Activated CD4-positive, alpha-beta T cell treated with anti-CD3 and anti-CD28 coated beads for 24 hours (primary cell): ENCODE results near the gene ZNF554.
A peak's percentile ranks its signal among the peaks of the same experiment; 100 is the strongest.

ENCODE experiments used
- DNase-seq, 2 donors: peaks; one replicate each; pipeline ENCODE4 v3.0.0-alpha.2; 2020; ENCODE audit warnings: low read depth in 2 of 2

Gene ZNF554

DNA sequence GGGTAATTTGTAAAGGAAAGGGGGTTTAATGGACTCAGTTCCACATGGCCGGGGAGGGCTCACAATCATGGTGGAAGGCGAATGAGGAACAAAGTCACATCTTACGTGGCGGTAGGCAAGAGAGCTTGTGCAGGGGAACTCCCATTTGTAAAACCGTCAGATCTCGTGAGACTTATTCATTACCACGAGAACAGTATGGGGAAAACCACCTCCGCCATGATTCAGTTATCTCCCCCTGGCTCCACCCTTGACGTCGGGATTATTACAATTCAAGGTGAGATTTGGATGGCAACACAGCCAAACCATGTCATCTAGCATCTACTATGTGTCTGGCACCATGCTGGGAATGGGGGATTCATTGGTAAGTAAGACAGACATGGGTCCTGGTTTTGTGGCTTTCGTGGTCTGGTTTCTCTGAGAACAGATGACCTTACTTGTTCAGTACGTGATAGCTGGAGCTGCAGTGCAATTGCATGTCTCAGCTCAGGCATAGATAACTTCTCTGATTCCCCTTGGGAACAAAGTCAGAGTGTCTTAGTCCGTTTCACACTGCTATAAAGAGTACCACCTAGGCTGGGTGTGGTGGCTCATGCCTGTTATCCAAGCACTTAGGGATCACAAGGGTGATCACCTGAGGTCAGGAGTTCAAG is 8.3 kb downstream of the ZNF554 start:
- DNase-seq: no peak

DNA sequence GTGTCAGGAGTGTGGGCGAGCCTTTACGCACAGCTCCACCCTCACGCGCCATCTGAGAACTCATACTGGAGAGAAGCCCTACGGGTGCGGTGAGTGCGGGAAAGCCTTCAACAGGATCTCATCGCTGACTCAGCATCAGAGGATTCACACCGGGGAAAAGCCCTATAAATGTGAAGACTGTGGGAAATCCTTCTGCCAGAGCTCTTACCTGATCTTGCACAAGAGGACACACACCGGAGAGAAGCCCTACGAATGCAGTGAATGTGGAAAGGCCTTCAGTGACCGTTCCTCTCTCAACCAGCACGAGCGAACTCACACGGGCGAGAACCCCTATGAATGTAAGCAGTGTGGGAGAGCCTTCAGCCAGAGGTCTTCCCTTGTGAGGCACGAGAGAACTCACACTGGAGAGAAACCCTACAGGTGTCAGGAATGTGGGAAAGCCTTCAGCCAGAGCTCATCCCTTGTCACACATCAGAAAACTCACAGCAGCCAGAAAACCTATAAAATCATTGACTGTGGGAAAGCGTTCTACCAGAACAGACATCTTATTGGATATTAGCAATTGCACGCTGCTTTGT is 14.7 kb downstream of the ZNF554 start:
- no peak for DNase-seq

DNA sequence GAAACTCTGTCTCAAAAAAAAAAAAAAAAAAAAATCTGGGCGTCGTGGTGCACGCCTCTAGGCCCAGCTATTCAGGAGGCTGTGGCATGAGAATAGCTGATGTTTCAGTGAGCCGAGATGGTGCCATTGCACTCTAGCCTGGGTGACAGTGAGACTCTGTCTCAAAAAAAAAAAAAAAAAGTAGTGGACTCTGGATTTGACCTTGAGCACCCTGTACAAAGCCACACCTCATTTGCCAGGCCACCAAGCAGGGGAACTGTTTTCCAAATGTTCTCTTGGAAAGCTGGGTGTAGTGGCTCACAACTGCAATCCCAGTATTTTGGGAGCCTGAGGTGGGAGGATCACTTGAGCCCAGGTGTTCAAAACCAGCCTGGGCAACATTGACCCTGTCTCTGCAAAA is 17.8 kb downstream of the ZNF554 start:
- no peak for DNase-seq

DNA sequence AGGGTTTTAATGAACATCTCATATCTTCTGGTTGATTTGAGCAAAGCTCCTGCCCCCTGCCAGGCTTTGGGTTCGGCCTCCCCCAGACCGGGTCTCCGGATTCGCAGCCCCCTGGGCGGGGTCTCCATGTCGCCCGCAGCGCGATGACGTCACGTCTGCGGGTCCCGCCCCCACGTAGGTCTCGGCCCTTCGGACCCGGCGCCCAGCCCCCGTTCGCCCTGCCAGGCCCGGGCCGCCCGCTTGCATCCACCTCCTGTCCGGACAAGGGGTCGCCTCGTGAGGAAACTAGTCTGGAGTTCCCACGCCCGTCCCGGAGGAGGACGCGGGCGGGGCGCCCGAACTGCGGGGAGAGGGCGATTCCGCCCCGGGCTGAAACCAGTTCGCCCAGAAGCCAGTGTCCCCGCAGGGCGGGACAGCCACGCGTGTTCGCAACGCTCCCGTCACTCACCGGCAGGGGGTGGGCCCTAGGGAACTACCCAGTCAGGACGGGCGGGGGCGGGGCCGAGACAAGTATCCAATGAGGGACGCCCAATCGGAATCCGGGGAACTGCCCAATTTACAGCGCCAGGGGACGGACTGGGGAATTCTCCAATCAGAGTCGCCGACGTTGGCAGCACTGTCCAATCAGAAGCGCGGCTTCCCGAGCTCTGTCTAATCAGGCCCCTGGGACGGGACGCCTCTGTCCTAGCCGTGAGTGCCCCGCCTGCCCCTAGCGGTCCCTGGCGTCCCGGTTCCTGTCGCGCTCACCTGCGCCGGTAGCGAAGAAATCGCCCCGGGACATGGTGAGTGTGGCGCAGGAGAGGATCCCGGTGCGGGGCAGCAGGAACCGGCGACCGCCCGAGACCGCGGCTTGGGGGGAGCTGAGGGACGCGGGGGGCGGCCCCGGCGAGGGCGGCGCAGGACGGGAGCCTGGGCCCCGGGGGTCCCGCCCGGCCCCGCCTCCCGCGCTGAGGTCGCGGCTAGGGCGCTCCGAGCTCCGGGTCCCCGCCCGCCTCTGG is 21.4 kb downstream of the ZNF554 start, which contains the start of gene ZNF555:
ZNF555 (plus strand) TSS at position 682 of the 998 bp plus-strand sequence; CDS start at position 780, 98 bp downstream.
- peak; percentile 96 to 98 for DNase-seq

DNA sequence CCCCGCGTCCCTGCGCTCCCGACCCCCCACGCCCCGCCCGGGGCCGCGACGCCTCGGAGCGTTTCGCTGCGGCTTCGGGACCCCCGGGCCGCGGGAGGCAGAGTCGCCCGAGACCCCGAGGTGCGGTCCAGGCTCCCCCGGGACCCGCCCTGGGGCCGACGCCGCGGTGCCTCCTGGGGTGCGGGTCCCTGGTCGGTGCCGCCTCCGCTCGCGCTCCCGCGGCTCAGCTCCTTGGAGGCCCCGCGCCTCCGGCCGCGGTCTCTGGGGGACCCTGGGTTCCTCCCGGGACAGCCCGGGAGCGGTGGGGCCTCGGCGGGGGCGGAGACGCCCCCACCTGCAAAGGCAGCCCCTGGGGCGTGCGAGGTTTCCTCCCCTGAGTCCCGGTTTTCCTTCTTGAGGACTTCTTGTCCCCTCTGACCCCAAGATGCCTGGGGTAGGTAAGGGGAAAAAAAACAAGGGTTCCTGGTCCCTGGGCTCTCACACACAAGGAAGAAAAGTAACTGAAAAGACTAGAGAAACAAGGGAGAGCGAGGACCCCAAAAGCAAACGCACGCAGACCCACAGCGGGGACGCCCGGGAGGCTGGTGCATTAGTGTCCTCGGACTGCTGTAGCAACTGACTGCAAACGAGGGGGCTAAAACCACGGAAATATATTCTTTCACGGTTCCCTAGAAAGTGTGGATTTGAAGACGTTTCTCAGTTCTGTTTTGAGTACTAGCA is 22.3 kb downstream of the ZNF554 start:
- no peak for DNase-seq

DNA sequence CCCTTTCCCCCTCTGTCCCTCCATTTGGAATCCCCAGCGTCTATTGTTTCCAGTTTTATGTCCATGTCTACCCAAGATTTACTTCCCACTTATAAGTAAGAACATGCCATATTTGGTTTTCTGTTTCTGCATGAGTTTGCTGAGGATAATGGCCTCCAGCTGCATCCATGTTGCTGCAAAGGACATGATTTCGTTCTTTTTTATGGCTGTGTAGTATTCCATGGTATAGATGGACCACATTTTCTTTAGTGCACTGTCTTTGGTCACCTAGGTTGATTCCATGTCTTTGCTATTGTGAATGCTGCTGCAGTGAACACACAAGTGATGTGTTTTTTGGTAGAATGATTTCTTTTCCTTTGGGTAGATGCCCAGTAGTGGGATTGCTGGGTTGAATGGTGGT is 25.4 kb downstream of the ZNF554 start:
- no peak for DNase-seq

DNA sequence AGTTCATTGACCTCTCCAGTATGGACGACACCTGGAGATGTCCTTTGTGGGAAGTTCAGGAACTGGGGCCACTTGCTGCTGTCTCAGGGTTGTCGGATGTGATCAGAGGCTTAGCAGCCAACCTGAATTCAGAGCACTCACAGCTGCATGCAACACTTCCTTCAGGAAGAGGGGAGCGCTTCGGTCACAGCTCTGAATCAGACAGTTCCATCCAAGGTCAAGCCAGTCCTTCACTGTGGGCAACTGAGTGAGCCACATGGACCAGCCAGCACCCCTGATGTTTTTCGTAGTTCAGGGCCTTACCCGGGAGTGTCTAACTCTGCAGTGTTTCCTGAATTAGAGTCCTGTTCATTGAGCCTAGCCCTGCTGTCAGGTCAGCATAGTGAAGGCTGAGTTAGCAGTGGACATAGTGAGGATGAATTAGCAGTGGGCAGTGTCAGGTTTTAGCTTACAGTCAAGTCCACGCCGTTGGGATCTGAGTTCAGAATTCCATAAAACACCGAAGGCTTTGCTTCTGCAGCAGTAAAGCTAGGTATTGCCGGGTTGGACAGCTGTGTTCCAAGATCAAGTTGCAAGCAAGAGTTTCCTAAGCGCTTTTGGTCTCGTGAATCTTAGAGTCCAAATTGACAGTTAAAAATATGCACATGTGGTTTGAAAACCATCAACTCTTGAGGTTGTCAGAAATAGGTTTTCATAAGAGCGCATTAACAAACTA is 26.7 kb downstream of the ZNF554 start:
- DNase-seq: no peak

DNA sequence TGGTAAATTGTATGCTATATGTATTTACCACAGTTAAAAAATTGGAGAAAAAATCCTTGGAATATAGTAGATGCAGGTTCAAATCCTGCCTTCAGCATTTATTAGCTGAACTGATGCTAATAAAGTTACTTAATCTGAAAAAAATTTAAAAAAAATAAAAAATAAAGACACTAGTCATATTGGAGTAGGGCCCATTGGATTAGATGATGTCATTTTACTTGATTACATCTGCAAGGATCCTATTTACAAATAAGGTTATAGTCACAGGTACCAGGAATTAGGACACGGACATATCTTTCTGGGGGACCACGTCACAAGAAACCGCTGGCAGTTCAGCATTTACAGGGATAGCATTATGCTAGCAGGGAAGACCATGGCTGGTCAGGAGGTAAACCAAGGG is 27.8 kb downstream of the ZNF554 start:
- no peak for DNase-seq

DNA sequence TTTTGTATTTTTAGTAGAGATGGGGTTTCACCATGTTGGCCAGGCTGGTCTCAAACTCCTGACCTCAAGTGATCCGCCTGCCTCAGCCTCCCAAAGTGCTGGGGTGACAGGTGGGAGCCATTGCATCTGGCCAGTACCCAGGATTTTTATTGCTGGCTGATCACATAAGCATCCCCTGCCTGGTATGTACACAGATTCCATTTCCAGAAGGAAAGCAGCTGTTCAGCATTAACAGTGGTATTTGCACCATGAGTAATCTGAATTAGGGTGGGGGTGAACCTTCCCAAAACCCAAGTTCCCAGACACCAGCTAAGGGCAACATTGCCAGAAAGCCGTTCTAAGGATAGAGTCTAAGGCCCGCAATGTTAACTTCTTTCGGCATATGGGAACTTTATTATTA is 28.9 kb downstream of the ZNF554 start:
- DNase-seq: no peak

DNA sequence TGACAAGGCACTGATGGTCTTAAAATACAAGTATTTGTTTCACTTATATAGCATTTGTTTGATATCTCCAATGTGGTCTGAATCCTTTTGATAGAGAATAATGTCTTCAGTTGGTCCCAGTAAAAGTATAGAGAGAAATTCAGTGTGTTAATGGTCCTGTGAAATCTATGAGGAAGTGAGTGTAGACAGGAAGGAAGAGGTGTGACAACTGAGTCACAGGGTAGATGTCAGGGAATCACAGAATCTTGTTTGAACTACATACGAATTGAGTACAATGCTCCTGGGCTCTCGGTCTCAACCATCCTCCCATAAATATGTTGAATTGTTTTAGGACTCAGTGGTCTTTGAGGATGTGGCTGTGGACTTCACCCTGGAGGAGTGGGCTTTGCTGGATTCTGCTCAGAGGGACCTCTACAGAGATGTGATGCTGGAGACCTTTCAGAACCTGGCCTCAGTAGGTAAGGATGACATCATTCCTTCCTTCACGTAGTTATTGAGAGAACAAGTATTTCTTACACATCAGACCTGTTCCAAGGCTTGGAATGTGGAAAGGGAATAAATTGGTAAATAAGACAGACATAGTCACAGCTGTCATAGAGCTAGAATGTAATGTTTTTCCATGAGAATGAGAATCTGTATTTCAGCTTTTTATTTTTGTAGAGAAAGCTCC is 30.7 kb downstream of the ZNF554 start:
- no peak for DNase-seq

DNA sequence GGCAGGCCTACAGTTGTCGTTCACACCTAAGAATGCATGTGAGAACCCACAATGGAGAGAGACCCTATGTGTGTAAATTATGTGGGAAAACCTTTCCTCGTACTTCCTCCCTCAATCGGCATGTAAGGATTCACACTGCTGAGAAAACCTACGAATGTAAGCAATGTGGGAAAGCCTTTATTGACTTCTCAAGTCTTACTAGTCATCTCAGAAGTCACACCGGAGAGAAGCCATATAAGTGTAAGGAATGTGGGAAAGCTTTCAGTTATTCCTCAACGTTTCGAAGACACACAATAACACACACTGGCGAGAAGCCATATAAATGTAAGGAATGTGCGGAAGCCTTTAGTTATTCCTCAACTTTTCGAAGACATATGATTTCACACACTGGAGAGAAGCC is 32.9 kb downstream of the ZNF554 start:
- DNase-seq: no peak

DNA sequence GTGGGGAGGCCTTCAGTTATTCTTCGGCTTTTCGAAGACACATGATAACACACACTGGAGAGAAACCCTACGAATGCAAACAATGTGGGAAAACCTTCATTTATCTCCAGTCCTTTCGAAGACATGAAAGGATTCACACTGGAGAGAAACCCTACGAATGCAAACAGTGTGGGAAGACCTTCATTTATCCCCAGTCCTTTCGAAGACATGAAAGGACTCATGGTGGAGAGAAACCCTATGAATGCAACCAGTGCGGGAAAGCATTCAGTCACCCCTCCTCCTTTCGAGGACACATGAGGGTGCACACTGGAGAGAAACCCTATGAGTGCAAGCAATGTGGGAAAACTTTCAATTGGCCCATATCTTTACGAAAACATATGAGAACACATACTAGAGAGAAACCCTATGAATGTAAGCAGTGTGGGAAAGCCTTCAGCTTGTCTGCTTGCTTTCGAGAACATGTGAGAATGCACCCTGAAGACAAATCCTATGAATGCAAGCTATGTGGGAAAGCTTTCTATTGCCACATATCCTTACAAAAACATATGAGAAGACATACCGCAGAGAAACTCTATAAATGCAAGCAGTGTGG is 33.4 kb downstream of the ZNF554 start:
- no peak for DNase-seq

DNA sequence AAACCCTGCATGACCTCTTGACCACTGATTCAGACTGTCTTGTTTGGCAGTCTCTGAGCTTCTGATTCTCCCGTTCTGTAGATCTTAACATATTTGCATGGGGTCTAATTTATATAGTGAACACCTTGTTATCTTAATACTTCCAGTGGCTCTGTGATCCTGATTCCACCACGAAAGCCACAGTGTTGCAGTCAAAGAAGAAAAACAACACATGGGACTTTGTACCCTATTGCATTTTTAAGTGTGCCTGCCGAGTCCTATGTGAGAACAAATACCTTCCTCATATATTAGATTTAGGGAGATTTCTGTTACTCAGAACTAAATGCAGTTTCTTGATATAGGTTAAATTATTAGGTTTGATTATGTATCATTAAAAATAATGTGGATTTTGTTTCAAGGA is 35.2 kb downstream of the ZNF554 start:
- no peak for DNase-seq

DNA sequence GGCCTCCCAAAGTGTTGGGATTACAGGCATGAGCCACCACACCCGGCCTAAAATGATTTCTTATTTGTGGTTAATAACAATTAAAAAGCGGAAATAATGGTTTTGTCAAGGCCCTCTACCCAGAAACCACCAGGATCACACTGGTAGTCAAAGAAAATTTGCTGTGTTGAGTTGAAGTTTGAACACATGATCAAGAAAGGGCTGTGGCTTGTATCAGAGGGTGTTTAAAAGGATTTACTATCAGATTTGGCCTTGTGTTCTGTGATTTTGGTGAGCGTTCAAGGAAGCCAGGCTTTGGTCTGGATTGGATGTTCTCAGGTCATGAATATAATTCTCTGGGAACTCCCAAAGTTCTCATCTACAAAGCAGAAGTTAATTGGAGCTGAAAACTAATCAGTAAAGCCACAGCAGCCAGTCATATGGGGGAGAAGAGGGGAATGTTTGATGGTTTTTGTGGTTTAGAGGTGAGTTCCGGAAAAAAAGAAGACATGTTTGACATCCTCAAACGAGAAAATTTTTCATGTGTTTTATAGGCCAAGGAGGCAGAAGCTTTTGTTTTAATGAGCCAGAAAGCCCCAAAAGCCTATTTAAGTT is 36.9 kb downstream of the ZNF554 start:
- no peak for DNase-seq

DNA sequence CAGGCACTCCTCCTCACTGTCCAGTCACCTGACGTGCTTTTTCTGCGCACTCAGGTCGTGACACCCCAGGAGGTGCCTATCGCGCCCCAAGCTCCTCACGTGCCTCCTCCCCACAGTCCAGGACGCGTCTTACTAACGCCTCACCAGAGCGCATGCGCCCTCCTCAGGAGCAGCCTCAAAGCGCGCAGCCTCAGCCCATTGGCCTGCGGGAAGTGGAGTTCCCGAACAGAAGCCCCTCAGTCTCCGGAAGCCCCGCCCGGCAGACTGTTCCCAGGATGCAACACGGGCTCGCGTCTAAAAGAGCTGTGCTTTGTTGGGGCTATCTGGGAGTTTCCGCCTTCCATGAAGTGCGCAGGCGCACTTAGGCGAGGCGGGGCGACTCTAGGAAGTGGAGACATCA is 39.2 kb downstream of the ZNF554 start:
- no peak for DNase-seq

DNA sequence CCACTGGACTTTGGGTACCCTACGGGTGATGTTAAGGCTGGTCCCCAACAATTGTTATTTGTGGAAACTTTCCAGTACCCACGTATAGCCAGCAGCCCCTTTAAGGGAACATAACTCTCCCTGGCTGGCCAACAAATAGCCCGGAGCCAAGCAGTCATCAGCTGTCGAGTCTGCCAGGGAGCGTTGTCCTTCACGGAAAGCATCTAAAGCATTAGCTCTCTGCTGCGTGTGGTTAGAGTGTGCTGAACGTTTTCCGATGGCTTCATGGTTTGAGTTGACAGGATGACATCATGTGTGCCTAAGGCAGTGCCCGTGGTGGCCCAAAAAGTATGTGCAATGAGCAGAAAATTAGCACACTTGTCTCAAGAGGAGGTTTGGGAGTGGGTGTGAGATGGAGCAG is 44.1 kb downstream of the ZNF554 start:
- DNase-seq: no peak

DNA sequence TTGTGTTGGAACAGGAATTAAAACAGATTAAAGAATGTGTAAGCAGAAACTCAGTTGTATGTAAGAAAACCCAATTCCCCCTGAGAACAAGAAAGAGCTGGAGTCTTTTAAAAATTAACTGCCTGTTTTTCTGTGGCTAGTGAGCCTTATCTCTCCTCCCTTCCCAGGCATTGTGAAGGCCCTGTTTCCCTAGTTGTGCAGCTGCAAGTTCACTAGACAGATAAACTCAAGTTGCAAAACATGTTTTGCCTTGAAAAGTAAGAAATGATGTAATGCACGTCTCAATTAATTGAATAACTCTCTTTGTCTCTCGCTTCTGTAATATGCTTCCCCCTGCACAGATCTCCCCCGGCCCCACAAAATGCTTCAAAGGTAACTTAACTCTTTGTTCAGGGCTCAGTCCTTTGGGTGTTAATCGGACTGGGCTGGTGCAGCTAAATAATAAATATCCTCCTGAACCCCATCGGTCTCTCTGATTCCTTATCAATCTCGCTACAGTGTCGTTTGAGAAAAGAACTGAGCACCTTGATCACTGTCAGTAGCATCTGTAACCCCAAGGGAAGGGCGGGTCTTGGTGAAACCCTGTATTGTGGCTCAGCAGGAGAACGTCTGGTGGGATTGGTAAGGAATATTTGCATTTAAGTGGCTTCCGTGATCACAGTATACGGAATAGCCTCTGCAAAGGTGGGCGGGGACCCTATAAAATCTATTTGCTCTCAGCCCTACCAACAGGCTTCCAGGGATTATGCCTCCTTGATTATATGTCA is 45.8 kb downstream of the ZNF554 start:
- DNase-seq: no peak

DNA sequence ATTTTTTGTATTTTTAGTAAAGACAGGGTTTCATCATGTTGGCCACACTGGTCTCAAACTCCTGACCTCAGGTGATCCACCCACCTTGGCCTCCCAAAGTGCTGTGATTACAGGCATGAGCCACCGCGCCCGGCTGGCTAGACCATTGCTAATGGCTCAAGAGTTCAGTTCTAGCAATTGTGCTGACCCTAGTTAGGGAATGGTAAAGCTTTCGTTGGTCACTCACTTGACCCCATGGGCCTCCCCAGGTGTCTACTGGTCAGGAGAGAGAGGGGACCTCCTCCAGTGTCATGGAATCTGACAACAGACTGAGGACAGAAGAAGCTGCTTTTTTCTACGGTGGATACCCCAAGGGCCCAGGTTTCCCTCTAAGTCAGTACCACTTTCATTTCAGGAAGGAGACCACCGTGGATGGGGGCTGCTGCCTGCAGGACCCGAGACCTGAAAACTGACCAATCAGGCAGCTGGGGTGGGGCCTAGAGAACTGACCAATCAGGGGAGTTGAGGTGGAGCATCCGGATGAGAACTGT is 46.9 kb downstream of the ZNF554 start:
- no peak for DNase-seq
